Suprapubic skin (tissue), 4 donors: ENCODE results near the gene IGFLR1. TPM values are rescaled to one million over a fixed set of nuclear protein-coding genes. Genes with fewer than 3 reads are reported as not detected.
"Not testable (repeated sequence)": the region's sequence is repeated elsewhere in the genome, so short reads cannot be mapped to it uniquely, and the experiment has no call there.

Source experiments
- DNase-seq, 2 donors: peaks; one replicate each; pipeline ENCODE4 v3.0.0-alpha.2; 2019; ENCODE audit warnings: low spot score in 2 of 2
- H3K27ac ChIP-seq: fragments of 200-600 bp; sonication (generic); one replicate; pipeline ENCODE4 v1.5.1; 2019
- H3K27me3 ChIP-seq: fragments of 200-600 bp; sonication (generic); one replicate; pipeline ENCODE4 v1.5.1; 2019
- H3K36me3 ChIP-seq: fragments of 200-600 bp; sonication (generic); one replicate; pipeline ENCODE4 v1.5.1; 2019
- H3K4me1 ChIP-seq: fragments of 200-600 bp; sonication (generic); one replicate; pipeline ENCODE4 v1.5.1; 2019
- H3K4me3 ChIP-seq: fragments of 200-600 bp; sonication (generic); one replicate; pipeline ENCODE4 v1.5.1; 2019; ENCODE audit warnings: mild to moderate bottlenecking
- H3K9me3 ChIP-seq: fragments of 200-600 bp; sonication (generic); one replicate; pipeline ENCODE4 v1.5.1; 2019
- EP300 ChIP-seq: sonication (generic); formaldehyde crosslinking; IDR thresholded peaks from one replicate; pipeline ENCODE4 v1.6.1; 2017; ENCODE audit warnings: antibody characterized with exemption
- POLR2A ChIP-seq, 2 donors: fragments of 450-650 bp; IDR thresholded peaks; one replicate each; pipeline ENCODE4 v1.6.1; 2017; ENCODE audit warnings: antibody characterized with exemption in 2 of 2, mild to moderate bottlenecking in 2 of 2, moderate library complexity in 2 of 2
- POLR2AphosphoS5 ChIP-seq, 3 donors: sonication (generic); formaldehyde crosslinking; IDR thresholded peaks; one replicate each; pipeline ENCODE4 v1.6.1; 2017; ENCODE audit warnings: antibody characterized with exemption in 3 of 3
- WGBS: methylation state at CpG from one replicate; pipeline ENCODE4 v1.1.5; 2018; 5-methylcytosine and 5-hydroxymethylcytosine counted together
- total RNA-seq, 4 donors: library from RNA; depleted of rRNA; stranded (reverse); fragments of >200 nt; gene quantifications; one replicate each; pipeline ENCODE4 v1.1.0, GENCODE V29; 2016
- TF ChIP-seq, protein P1 (sequence below), 2 donors: fragments of 200-600 bp in 1 of 2; fragments of 450-650 bp in 1 of 2; sonication (generic) in 1 of 2; IDR thresholded peaks; one replicate each; pipeline ENCODE4 v1.5.1; 2016 to 2019; ENCODE audit warnings: antibody characterized with exemption in 2 of 2, mild to moderate bottlenecking in 1 of 2, moderate library complexity in 1 of 2

The IGFLR1 gene
- total RNA-seq, 4 donors from 2014 or later: 3.3 to 8.5 (median 6.9) TPM

DNA sequence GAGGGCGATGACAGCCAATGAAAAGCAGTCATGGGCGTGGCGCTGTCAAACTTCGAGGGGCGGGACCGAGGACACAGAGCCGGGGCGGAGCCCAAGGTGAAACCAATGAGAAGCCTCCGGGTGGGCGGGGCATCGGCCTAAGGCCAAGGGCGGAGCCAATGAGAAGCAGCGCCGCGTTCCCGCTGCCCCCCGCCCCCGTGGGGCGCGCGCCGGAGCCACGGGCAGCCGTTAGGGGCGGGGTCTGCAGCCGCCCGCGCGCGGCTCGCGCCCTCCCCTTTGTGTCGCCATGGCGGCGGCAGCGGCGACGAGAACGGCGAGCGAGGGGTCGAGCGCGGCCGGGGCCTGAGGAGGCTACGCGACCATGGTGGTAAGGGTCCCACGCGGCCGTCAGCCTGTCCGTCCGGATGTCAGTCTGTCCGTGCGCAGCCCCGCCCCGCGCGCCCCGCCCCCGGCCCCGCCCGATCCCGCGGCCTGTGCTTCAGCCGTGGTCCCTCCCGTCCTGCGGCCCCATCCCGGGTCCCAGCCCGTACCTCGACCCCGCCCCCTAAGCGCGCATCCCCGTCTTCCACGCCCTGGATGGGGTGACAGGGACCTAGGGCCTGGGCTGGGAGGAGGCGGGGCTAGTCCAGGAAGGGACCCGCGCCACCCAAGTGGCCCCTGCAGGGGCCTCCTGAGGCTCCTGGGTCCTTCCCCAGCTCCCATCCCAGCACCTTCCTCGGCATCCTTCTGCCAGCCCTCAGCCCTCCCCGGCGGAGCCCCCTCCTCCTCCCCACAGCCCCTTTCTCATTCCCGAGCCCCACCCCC lies 33.2 kb upstream of the IGFLR1 start, which contains the start of gene ARHGAP33:
Gene ARHGAP33 (plus strand): TSS at position 267 of the 804 bp plus-strand sequence. CDS start 95 bp downstream, at position 362.
- H3K27ac ChIP-seq: no peak within 1 kb of the TSS

DNA sequence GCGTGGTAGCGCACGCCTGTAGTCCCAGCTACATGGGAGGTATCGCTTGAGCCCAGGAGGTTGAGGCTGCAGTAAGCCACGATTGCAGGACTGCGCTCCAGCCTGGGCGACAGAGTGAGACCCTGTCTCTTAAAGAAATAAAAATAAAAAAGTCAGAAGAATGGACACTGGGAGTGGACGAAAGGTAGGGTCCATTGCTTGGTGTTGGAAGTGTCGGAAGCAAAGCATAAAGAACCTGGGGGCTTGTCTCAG lies 32.7 kb upstream of the IGFLR1 start:
- Histone ChIP-seq H3K9me3 (no peaks in the 10 kb centered on the region), H3K27ac (no peak overlapping the region), H3K27me3 (no peaks in the 10 kb centered on the region), H3K4me1 (peaks cover 18% of the 10 kb centered on the region), H3K4me3 (peak overlapping the region; percentile 86), H3K36me3 (peaks cover 6% of the 10 kb centered on the region)
- no peak for DNase-seq
- TF ChIP-seq EP300: no peak
- TF ChIP-seq POLR2A (IDR thresholded peaks at IDR 0.05): no peak
- TF ChIP-seq, protein P1, sequence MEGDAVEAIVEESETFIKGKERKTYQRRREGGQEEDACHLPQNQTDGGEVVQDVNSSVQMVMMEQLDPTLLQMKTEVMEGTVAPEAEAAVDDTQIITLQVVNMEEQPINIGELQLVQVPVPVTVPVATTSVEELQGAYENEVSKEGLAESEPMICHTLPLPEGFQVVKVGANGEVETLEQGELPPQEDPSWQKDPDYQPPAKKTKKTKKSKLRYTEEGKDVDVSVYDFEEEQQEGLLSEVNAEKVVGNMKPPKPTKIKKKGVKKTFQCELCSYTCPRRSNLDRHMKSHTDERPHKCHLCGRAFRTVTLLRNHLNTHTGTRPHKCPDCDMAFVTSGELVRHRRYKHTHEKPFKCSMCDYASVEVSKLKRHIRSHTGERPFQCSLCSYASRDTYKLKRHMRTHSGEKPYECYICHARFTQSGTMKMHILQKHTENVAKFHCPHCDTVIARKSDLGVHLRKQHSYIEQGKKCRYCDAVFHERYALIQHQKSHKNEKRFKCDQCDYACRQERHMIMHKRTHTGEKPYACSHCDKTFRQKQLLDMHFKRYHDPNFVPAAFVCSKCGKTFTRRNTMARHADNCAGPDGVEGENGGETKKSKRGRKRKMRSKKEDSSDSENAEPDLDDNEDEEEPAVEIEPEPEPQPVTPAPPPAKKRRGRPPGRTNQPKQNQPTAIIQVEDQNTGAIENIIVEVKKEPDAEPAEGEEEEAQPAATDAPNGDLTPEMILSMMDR (IDR thresholded peaks at IDR 0.05): no peak
- TF ChIP-seq POLR2AphosphoS5 (IDR thresholded peaks at IDR 0.05): no peak
- 7% methylated on average over 9 of the region's 9 CpGs for WGBS

More for the DNA sequence above, 33.2 kb upstream of the IGFLR1 start, which contains the start of gene ARHGAP33:
- H3K4me1 ChIP-seq: peaks cover 18% of the 10 kb centered on the region
- WGBS: under 1% methylated on average over 28 of the region's 82 CpGs
- TF ChIP-seq POLR2AphosphoS5 (IDR thresholded peaks at IDR 0.05): no peak
- TF ChIP-seq POLR2A (IDR thresholded peaks at IDR 0.05): no peak
- TF ChIP-seq, protein P1 (IDR thresholded peaks at IDR 0.05): no peak
- no peak for TF ChIP-seq EP300
- peak; percentile 99 to 100 for DNase-seq
- no peaks in the 10 kb centered on the region for H3K9me3 ChIP-seq
- peak within 1 kb of the TSS; percentile 86 for H3K4me3 ChIP-seq
- no peaks in the 10 kb centered on the region for H3K27me3 ChIP-seq
- H3K36me3 ChIP-seq: peaks cover 11% of the 10 kb centered on the region

DNA sequence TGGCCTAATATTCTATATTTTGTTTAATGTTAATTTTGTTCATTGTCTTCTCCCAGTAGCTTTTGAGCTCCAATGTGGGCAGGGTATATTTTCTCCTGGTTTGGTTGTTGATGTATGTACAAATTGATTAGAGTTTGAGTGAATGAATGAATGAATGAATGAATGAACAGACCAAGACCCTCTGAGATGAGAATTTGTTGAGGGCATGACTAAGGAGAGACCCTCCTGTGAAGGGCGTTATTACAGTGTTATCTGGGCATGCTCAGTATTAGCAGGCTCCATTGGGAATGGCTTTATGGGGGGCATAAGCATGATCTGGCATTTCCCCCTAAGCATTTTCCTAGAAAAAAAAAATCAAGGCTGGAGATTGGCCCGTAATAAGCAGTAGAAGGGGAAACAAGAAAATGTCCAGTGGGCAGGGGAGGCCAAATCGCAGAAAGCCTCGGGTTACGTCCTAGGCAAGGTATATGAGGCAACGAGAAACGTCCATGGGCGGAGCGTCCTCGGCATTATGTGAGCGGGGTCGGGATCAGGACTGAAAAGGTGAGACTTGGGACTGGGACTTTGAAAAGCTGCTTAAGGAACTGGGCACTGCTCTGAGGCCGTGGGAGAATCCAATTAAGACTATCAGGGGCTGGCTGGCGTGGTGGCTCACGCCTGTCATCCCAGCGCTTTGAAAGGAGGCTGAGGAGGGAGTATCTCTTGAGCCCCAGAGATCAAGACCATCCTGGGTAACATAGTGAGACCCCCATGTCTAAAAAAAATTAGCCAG lies 32.2 kb upstream of the IGFLR1 start:
- no peak for TF ChIP-seq POLR2AphosphoS5 (IDR thresholded peaks at IDR 0.05)
- TF ChIP-seq EP300: no peak
- no peak for TF ChIP-seq POLR2A (IDR thresholded peaks at IDR 0.05)
- TF ChIP-seq, protein P1 (IDR thresholded peaks at IDR 0.05): no peak
- 43% methylated on average over 16 of the region's 16 CpGs for WGBS
- no peak for DNase-seq
- Histone ChIP-seq H3K9me3 (no peaks in the 10 kb centered on the region), H3K4me3 (peak overlapping the region; percentile 86), H3K27ac (no peak overlapping the region), H3K27me3 (no peaks in the 10 kb centered on the region), H3K36me3 (peaks cover 3% of the 10 kb centered on the region), H3K4me1 (peaks cover 18% of the 10 kb centered on the region)

GRCh38 chr19:35773020-35773806 lies 31.0 kb upstream of the IGFLR1 start:
- H3K36me3 ChIP-seq: peaks cover 6% of the 10 kb centered on the region
- no peak for DNase-seq
- peaks cover 18% of the 10 kb centered on the region for H3K4me1 ChIP-seq
- no peak overlapping the region for H3K4me3 ChIP-seq
- no peaks in the 10 kb centered on the region for H3K27me3 ChIP-seq
- H3K27ac ChIP-seq: no peak overlapping the region
- no peak for TF ChIP-seq EP300
- TF ChIP-seq, protein P1 (IDR thresholded peaks at IDR 0.05): no peak
- TF ChIP-seq POLR2AphosphoS5 (IDR thresholded peaks at IDR 0.05): no peak
- no peak for TF ChIP-seq POLR2A (IDR thresholded peaks at IDR 0.05)
- no peaks in the 10 kb centered on the region for H3K9me3 ChIP-seq
- WGBS: 59% methylated on average over 9 of the region's 9 CpGs

DNA sequence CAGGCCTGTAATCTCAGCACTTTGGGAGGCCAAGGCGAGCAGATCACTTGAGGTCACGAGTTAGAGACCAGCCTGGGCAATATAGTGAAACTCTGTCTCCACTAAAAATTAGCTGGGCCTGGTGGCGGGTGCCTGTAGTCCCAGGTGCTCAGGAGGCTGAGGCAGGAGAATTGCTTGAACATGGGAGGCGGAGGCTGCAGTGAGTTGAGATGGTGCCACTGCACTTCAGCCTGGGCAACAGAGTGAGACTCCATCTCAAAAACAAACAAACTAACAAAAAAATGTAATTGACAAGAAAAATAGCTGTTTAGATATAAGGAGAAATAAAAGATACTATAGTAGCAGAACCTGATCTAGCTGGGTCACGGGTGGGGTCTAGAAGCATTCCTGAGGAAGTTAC lies 30.1 kb upstream of the IGFLR1 start:
- H3K4me3 ChIP-seq, H3K27ac ChIP-seq, DNase-seq, H3K27me3 ChIP-seq, H3K9me3 ChIP-seq: not testable (repeated sequence)
- Histone ChIP-seq H3K36me3 (peaks cover 14% of the 10 kb centered on the region), H3K4me1 (peaks cover 18% of the 10 kb centered on the region)
- 88% methylated on average over 5 of the region's 5 CpGs for WGBS
